HFF-Myc (cell line): ENCODE measurements around the gene TJP1.

ENCODE experiments used
- DNase-seq: peaks from one replicate; pipeline ENCODE4 v3.0.0-alpha.2; 2011; ENCODE audit warnings: low read depth; ENCODE audit errors: extremely low read depth
- H3K4me3 ChIP-seq: replicated peaks from 2 replicates; pipeline ENCODE4 v1.5.1; 2011; ENCODE audit warnings: low read depth, mild to moderate bottlenecking, control low read depth, low read length
- CTCF ChIP-seq: IDR thresholded peaks from 2 replicates; pipeline ENCODE4 v1.5.1; 2012; ENCODE audit warnings: mild to moderate bottlenecking, low read depth, low read length, control low read depth; ENCODE audit errors: missing control alignments

Gene TJP1

GRCh38 chr15:29826908-29827820, 4.9 kb upstream of the TJP1 start:
- TF ChIP-seq CTCF, result no peak
- no peak overlapping the region for H3K4me3 ChIP-seq
- no peak for DNase-seq

GRCh38 chr15:29825227-29825626, 3.0 kb upstream of the TJP1 start:
- TF ChIP-seq CTCF, result no peak
- H3K4me3 ChIP-seq, result no peak overlapping the region
- DNase-seq, result no peak

- H3K4me3 ChIP-seq, result peak overlapping the region; percentile 62
- no peak for TF ChIP-seq CTCF
Measured at GRCh38 chr15:29822684-29823459, 604 bp upstream of the TJP1 start.

GRCh38 chr15:29821416-29822099, 710 bp downstream of the TJP1 start:
- no peak for TF ChIP-seq CTCF
- H3K4me3 ChIP-seq, result peak overlapping the region; percentile 62
- no peak for DNase-seq

More at GRCh38 chr15:29822684-29823459, 604 bp upstream of the TJP1 start:
- no peak for DNase-seq

GRCh38 chr15:29820394-29821154, 1.7 kb downstream of the TJP1 start:
- no peak for TF ChIP-seq CTCF
- no peak for DNase-seq
- H3K4me3 ChIP-seq, result peak overlapping the region; percentile 62

GRCh38 chr15:29819979-29820378, 2.3 kb downstream of the TJP1 start:
- no peak for DNase-seq
- TF ChIP-seq CTCF, result no peak
- H3K4me3 ChIP-seq, result peak overlapping the region; percentile 62
